BJ (cell line): ENCODE measurements around the gene PRKAG2. TPM values are rescaled to one million over a fixed set of nuclear protein-coding genes. Genes with fewer than 3 reads are reported as not detected.

Experiments used
- CTCF ChIA-PET: fragments of 350-600 bp; formaldehyde crosslinking; extraction: SDS; loops from one replicate; lab custom pipeline; 2021; ENCODE audit warnings: antibody characterized with exemption, inconsistent platforms; lab: Yijun Ruan, JAX
- POLR2A ChIA-PET: fragments of 300-600 bp; sonication (Branson Sonifier 250); formaldehyde crosslinking; extraction: SDS; loops from one replicate; lab custom pipeline; 2021; ENCODE audit warnings: antibody characterized with exemption; lab: Charles Lee
- DNase-seq: peaks from one replicate; pipeline ENCODE4 v3.0.0-alpha.2; 2011; ENCODE audit warnings: low read depth
- H3K27me3 ChIP-seq: 2 replicates; pipeline ENCODE4 v1.6.0; 2011; ENCODE audit warnings: low read length; ENCODE audit not compliant: control insufficient read depth, insufficient read depth
- H3K36me3 ChIP-seq: 2 replicates; pipeline ENCODE4 v1.5.1; 2011; ENCODE audit warnings: low read length; ENCODE audit not compliant: control insufficient read depth, insufficient read depth
- H3K4me3 ChIP-seq: 2 replicates; pipeline ENCODE4 v1.5.1; 2011; ENCODE audit warnings: low read depth, mild to moderate bottlenecking, control low read depth, low read length
- polyA plus RNA-seq: library from polyadenylated mRNA; depleted of rRNA; stranded (reverse); fragments of >200 nt; gene quantifications from 2 replicates; pipeline ENCODE4 v1.2.3, GENCODE V29; 2011
- TF ChIP-seq, protein P1 (sequence below): IDR thresholded peaks from 2 replicates; pipeline ENCODE4 v1.5.1; 2011; ENCODE audit warnings: low read depth, mild to moderate bottlenecking, control low read depth, inconsistent platforms, low read length, moderate library complexity; ENCODE audit not compliant: insufficient read depth

Gene PRKAG2
- polyA plus RNA-seq, 1 experiment: 11.3 TPM

DNA sequence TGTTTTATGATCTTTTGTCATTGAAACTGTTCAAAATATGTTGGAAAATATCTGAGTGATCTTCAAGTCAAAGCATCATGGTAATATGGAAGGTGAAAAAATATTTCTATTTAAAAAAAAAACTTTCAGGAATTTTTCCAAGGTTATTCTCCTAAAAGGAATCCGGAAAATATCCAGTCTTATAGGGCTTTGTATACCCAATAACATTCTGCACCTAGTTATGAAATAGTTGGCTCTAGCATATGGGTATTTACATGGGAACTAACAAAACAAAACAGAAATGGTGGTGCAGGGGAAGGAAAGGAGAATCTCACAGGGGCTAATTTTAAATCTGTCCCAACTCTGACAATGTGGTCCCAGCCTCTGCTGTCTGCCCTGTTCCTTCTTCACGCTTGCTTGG is 190.1 kb downstream of the PRKAG2 start:
- TF ChIP-seq, protein P1, sequence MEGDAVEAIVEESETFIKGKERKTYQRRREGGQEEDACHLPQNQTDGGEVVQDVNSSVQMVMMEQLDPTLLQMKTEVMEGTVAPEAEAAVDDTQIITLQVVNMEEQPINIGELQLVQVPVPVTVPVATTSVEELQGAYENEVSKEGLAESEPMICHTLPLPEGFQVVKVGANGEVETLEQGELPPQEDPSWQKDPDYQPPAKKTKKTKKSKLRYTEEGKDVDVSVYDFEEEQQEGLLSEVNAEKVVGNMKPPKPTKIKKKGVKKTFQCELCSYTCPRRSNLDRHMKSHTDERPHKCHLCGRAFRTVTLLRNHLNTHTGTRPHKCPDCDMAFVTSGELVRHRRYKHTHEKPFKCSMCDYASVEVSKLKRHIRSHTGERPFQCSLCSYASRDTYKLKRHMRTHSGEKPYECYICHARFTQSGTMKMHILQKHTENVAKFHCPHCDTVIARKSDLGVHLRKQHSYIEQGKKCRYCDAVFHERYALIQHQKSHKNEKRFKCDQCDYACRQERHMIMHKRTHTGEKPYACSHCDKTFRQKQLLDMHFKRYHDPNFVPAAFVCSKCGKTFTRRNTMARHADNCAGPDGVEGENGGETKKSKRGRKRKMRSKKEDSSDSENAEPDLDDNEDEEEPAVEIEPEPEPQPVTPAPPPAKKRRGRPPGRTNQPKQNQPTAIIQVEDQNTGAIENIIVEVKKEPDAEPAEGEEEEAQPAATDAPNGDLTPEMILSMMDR: no peak
- ChIA-PET POLR2A (no interaction called here), CTCF (interaction anchor here (1.1 kb wide), 1 partner anchor 198 kb away, joined by 3 read pairs; no protein-coding TSS in a partner anchor)
- Histone ChIP-seq H3K36me3 (no peaks in the 10 kb centered on the region), H3K27me3 (no peaks in the 10 kb centered on the region), H3K4me3 (no peak overlapping the region)
- DNase-seq: no peak

DNA sequence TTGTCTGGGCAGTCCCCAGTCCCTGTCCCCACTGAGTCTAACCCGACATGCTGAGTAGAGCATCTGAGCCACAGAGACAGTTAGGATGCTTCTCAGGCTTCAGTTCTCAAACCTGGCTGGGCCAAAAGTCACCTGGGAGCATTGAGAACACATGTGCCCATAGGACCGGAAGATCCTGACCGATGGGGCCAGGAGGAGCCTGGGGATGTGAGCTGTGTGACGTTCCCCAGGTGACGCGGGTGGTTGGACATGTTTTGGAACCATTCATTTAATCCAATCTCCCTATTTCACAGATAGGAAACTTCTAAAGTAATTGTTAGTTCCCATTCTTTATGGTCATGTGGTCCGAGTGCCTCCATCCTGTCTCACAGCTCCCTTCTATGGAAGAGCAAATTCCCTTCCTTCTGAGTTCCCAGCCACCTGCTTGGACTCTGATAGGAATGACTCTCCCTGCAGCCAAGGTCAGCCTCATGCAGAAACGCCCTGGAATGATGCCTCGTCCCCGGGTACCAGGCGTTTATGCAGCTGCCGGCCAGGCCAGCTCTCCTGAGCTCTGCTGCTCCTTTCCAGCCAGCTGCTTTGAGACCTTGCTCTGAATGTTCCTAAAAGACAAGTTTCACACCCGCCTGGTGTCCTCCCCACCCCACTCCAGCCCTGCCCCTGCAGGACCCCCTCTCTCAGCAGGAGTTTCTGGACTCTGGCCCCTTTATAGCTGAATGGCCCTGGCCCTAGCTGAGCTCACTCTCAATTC is 190.7 kb downstream of the PRKAG2 start:
- no peaks in the 10 kb centered on the region for H3K27me3 ChIP-seq
- ChIA-PET CTCF (interaction anchor here (0.6 to 2.4 kb wide), 4 partner anchors 12 to 219 kb away, joined by 3 to 6 read pairs (median 4); no protein-coding TSS in a partner anchor), POLR2A (interaction anchor here (0.5 kb wide), 1 partner anchor 51 kb away, joined by 4 read pairs; no protein-coding TSS in a partner anchor)
- no peak for DNase-seq
- no peak overlapping the region for H3K4me3 ChIP-seq
- TF ChIP-seq, protein P1: no peak
- H3K36me3 ChIP-seq: no peaks in the 10 kb centered on the region

DNA sequence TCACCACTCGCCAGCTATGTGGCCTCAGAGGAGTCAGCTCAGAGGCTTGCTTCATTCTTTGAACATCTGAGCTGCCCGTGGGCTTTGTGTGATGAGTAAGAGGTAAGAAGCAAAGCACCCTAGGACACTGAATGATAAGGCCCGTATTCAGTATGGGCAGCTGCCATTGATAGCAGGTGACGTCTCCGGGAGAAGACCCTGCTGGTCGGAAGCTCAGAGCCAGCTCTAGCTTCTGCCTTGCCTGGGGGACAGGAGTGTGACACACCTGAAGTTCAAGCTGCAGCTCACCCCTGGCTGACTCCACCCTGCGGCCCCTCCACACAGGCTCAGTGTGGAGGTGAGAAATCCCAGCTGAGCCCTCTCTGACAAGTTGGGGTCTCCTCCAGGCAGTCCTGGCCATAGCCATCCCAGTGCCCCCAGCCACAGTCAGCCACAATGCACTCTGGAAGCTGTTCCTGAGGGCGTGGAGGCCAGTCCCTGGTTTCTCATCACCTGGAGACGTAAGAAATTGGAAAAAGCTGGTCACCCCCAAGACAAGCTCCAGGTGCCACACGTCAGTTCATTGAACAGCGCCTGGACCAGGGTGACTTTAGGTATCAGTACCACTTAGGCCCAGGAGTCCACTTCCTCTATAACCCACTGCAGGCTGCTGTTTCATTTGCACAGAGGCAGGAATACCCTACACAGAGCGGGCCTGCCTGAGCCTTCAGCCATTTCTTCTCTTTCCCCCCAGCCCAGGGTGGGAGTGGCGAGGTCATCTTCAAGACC is 192.3 kb downstream of the PRKAG2 start:
- ChIA-PET CTCF (interaction anchor here (0.7 to 2.4 kb wide), 3 partner anchors 10 to 74 kb away, joined by 3 to 6 read pairs (median 3); no protein-coding TSS in a partner anchor), POLR2A (no interaction called here)
- H3K36me3 ChIP-seq: no peaks in the 10 kb centered on the region
- H3K27me3 ChIP-seq: no peaks in the 10 kb centered on the region
- no peak overlapping the region for H3K4me3 ChIP-seq
- DNase-seq: no peak
- TF ChIP-seq, protein P1: no peak

- TF ChIP-seq, protein P1: no peak
- Histone ChIP-seq H3K27me3 (no peaks in the 10 kb centered on the region), H3K36me3 (no peaks in the 10 kb centered on the region), H3K4me3 (no peak overlapping the region)
- ChIA-PET CTCF (interaction anchor here (2.4 kb wide), 1 partner anchor 9 kb away, joined by 6 read pairs; no protein-coding TSS in a partner anchor), POLR2A (no interaction called here)
- no peak for DNase-seq
Measured at GRCh38 chr7:151683615-151684407, 193.1 kb downstream of the PRKAG2 start.
